IMR-90 (cell line): Measurements from ENCODE around the gene POLD4. TPM values are rescaled to one million over a fixed set of nuclear protein-coding genes. Genes with fewer than 3 reads are reported as not detected.

Experiments
- ATAC-seq: fragments of 200-7000 bp; cut with Tn5 transposase; 2 replicates; pipeline ENCODE4 v1.9.1; 2020; ENCODE audit warnings: low read depth, mild to moderate bottlenecking, moderate library complexity
- BruUV-seq: library from RNA; stranded (reverse); fragments of 400-500 nt; replicated peaks from 2 replicates; lab custom pipeline; 2021; lab: Mats Ljungman, UMichigan
- CTCF ChIA-PET: fragments of 300-600 bp; formaldehyde crosslinking; extraction: SDS; loops from one replicate; lab custom pipeline; 2021; ENCODE audit warnings: antibody characterized with exemption; lab: Yijun Ruan, JAX
- POLR2A ChIA-PET: fragments of 300-600 bp; sonication (Branson Sonifier 250); formaldehyde crosslinking; loops from one replicate; lab custom pipeline; 2022; ENCODE audit warnings: antibody characterized with exemption; ENCODE audit not compliant: unreplicated experiment; lab: Charles Lee
- DNase-seq: peaks from one replicate; pipeline ENCODE4 v3.0.0; 2013
- H2AFZ ChIP-seq: replicated peaks from 2 replicates; pipeline ENCODE3; 2013; ENCODE audit warnings: low read length, mild to moderate bottlenecking; ENCODE audit not compliant: poor library complexity
- H2AK5ac ChIP-seq: 2 replicates; pipeline ENCODE4 v1.6.1; 2013; ENCODE audit warnings: low read depth, low read length, inconsistent platforms
- H2AK9ac ChIP-seq: replicated peaks from 2 replicates; pipeline ENCODE3; 2013; ENCODE audit warnings: mild to moderate bottlenecking, low read depth, low read length, moderate library complexity; ENCODE audit not compliant: poor library complexity
- H2BK120ac ChIP-seq: 2 replicates; pipeline ENCODE4 v1.6.1; 2013; ENCODE audit warnings: low read depth, low read length, inconsistent platforms
- H2BK15ac ChIP-seq: 3 replicates; pipeline ENCODE4 v1.6.1; 2013; ENCODE audit warnings: low read depth, low read length, inconsistent platforms
- H2BK20ac ChIP-seq: 2 replicates; pipeline ENCODE4 v1.6.1; 2013; ENCODE audit warnings: low read depth, mild to moderate bottlenecking, inconsistent platforms, low read length, moderate library complexity
- H2BK5ac ChIP-seq: 2 replicates; pipeline ENCODE4 v1.6.1; 2013; ENCODE audit warnings: mild to moderate bottlenecking, low read depth, low read length, inconsistent platforms; ENCODE audit not compliant: poor library complexity, severe bottlenecking
- H3K14ac ChIP-seq: replicated peaks from 2 replicates; pipeline ENCODE4 v1.6.1; 2013; ENCODE audit warnings: low read depth, low read length, inconsistent platforms
- H3K18ac ChIP-seq: 2 replicates; pipeline ENCODE4 v1.6.1; 2013; ENCODE audit warnings: low read depth, low read length, control low read depth
- H3K23ac ChIP-seq: 2 replicates; pipeline ENCODE4 v1.6.1; 2013; ENCODE audit warnings: low read depth, low read length, inconsistent platforms
- H3K27ac ChIP-seq: 2 replicates; pipeline ENCODE4 v1.5.1; 2013; ENCODE audit warnings: mild to moderate bottlenecking, control low read depth, low read length; ENCODE audit not compliant: insufficient read depth
- H3K27me3 ChIP-seq: 2 replicates; pipeline ENCODE4 v1.6.1; 2013; ENCODE audit warnings: low read length; ENCODE audit not compliant: control insufficient read depth, insufficient read depth
- H3K36me3 ChIP-seq: 2 replicates; pipeline ENCODE4 v1.6.1; 2013; ENCODE audit warnings: low read length, mixed read lengths; ENCODE audit not compliant: control insufficient read depth, insufficient read depth
- H3K4ac ChIP-seq: 2 replicates; pipeline ENCODE4 v1.6.1; 2013; ENCODE audit warnings: low read depth, low read length, inconsistent platforms
- H3K4me1 ChIP-seq: 2 replicates; pipeline ENCODE4 v1.6.1; 2013; ENCODE audit warnings: low read length, mixed read lengths; ENCODE audit not compliant: control insufficient read depth, insufficient read depth
- H3K4me2 ChIP-seq: 2 replicates; pipeline ENCODE4 v1.6.1; 2013; ENCODE audit warnings: low read depth, mild to moderate bottlenecking, control low read depth, low read length, moderate library complexity
- H3K4me3 ChIP-seq: 2 replicates; pipeline ENCODE4 v1.5.1; 2013; ENCODE audit warnings: low read depth, mild to moderate bottlenecking, control low read depth, low read length, moderate library complexity; ENCODE audit not compliant: insufficient read depth
- H3K56ac ChIP-seq: 2 replicates; pipeline ENCODE4 v1.6.1; 2013; ENCODE audit warnings: low read length, inconsistent platforms; ENCODE audit not compliant: insufficient read depth; ENCODE audit errors: extremely low read depth
- H3K79me1 ChIP-seq, 2 experiments: 2 replicates each; pipeline ENCODE4 v1.6.1; 2013; ENCODE audit warnings: low read length in 2 of 2, inconsistent platforms in 1 of 2, low read depth in 1 of 2
- H3K9ac ChIP-seq: 2 replicates; pipeline ENCODE4 v1.6.1; 2013; ENCODE audit warnings: low read depth, low read length, control low read depth
- H3K9me1 ChIP-seq: 2 replicates; pipeline ENCODE4 v1.6.1; 2013; ENCODE audit warnings: low read length, inconsistent platforms; ENCODE audit not compliant: insufficient read depth
- H3K9me3 ChIP-seq: 2 replicates; pipeline ENCODE4 v1.6.1; 2013; ENCODE audit warnings: low read length; ENCODE audit not compliant: control insufficient read depth, insufficient read depth
- H4K20me1 ChIP-seq: 2 replicates; pipeline ENCODE4 v1.6.1; 2013; ENCODE audit warnings: low read length, inconsistent platforms; ENCODE audit not compliant: insufficient read depth
- H4K5ac ChIP-seq: 2 replicates; pipeline ENCODE4 v1.6.1; 2013; ENCODE audit warnings: mild to moderate bottlenecking, low read depth, low read length, control low read depth
- H4K8ac ChIP-seq, 2 experiments: 2 replicates each; pipeline ENCODE4 v1.6.1; 2013; ENCODE audit warnings: low read depth in 2 of 2, low read length in 2 of 2, control low read depth in 1 of 2, inconsistent platforms in 1 of 2
- H4K91ac ChIP-seq: 2 replicates; pipeline ENCODE4 v1.6.1; 2013; ENCODE audit warnings: low read depth, low read length, inconsistent platforms; ENCODE audit not compliant: insufficient read depth
- CEBPB ChIP-seq: IDR thresholded peaks from 2 replicates; pipeline ENCODE4 v1.6.1; 2012; ENCODE audit warnings: low read depth, low read length, improper control_type of control experiment
- CHD1 ChIP-seq: IDR thresholded peaks from 2 replicates; pipeline ENCODE4 v1.6.1; 2012; ENCODE audit warnings: low read depth, low read length, improper control_type of control experiment
- ELK1 ChIP-seq: fragments of 150-350 bp; IDR thresholded peaks from 2 replicates; pipeline ENCODE4 v1.6.1; 2016; ENCODE audit warnings: low read depth, mild to moderate bottlenecking, low read length, moderate library complexity, borderline replicate concordance
- FOS ChIP-seq: fragments of 150-350 bp; IDR thresholded peaks from 2 replicates; pipeline ENCODE4 v1.6.1; 2016; ENCODE audit warnings: low read depth, low read length
- MAZ ChIP-seq: IDR thresholded peaks from 2 replicates; pipeline ENCODE4 v1.6.1; 2012; ENCODE audit warnings: low read depth, mild to moderate bottlenecking, low read length, improper control_type of control experiment, moderate library complexity, borderline replicate concordance
- MXI1 ChIP-seq: IDR thresholded peaks from 2 replicates; pipeline ENCODE4 v1.6.1; 2012; ENCODE audit warnings: low read depth, mild to moderate bottlenecking, low read length, moderate library complexity, borderline replicate concordance
- NFE2L2 ChIP-seq: fragments of 150-350 bp; IDR thresholded peaks from 2 replicates; pipeline ENCODE4 v1.6.1; 2016; ENCODE audit warnings: low read depth, mild to moderate bottlenecking, low read length
- POLR2A ChIP-seq: IDR thresholded peaks from 2 replicates; pipeline ENCODE4 v1.6.1; 2012; ENCODE audit warnings: mild to moderate bottlenecking, low read depth, low read length
- RAD21 ChIP-seq: IDR thresholded peaks from 2 replicates; pipeline ENCODE4 v1.6.1; 2012; ENCODE audit warnings: low read length, improper control_type of control experiment
- RCOR1 ChIP-seq: IDR thresholded peaks from 2 replicates; pipeline ENCODE4 v1.6.1; 2012; ENCODE audit warnings: mild to moderate bottlenecking, low read length, improper control_type of control experiment; ENCODE audit not compliant: insufficient replicate concordance
- RFX5 ChIP-seq: IDR thresholded peaks from 2 replicates; pipeline ENCODE4 v1.8.0; 2012; ENCODE audit warnings: low read depth, mild to moderate bottlenecking, low read length, moderate library complexity
- SMC3 ChIP-seq: fragments of 150-350 bp; IDR thresholded peaks from 2 replicates; pipeline ENCODE4 v1.6.1; 2016; ENCODE audit warnings: low read depth, mild to moderate bottlenecking, antibody characterized with exemption, low read length, moderate library complexity
- WGBS, 2 experiments: methylation state at CpG; one replicate each; pipeline versions ENCODE4 v1.1.5 to v1.1.7; 2013; ENCODE audit warnings: missing lambda C conversion rate in 2 of 2; ENCODE audit not compliant: insufficient read length in 1 of 2; ENCODE audit errors: extremely low coverage in 2 of 2; 5-methylcytosine and 5-hydroxymethylcytosine counted together
- dilution Hi-C: fragments of 300-500 bp; cut with HindIII; formaldehyde crosslinking; loops from one replicate; pipeline ENCODE4 v1.14.3; 2018; ENCODE audit warnings: low sequenced_read_pairs; ENCODE audit not compliant: unreplicated experiment
- in situ Hi-C: fragments of 300-500 bp; cut with MboI; formaldehyde crosslinking; loops from 3 replicates; pipeline ENCODE4 v1.14.3; 2019; ENCODE audit warnings: low sequenced_read_pairs, inconsistent platforms, mixed read lengths
- intact Hi-C: fragments of 100-400 bp; cut with micrococcal nuclease; formaldehyde crosslinking; loops from 2 replicates; pipeline ENCODE4 v1.10.0; 2022
- polyA plus RNA-seq, 3 experiments: library from polyadenylated mRNA; depleted of rRNA; stranded (reverse); fragments of >200 nt; gene quantifications; 2 replicates each; pipeline ENCODE4 v1.2.3, GENCODE V29; 2012; ENCODE audit warnings: low replicate concordance in 1 of 3
- total RNA-seq: library from RNA; depleted of rRNA; stranded (reverse); fragments of >200 nt; gene quantifications from 2 replicates; pipeline ENCODE4 v1.2.3, GENCODE V29; 2012
- TF ChIP-seq, protein P1 (sequence below): fragments of 150-350 bp; IDR thresholded peaks from 2 replicates; pipeline ENCODE4 v1.6.1; 2017; ENCODE audit warnings: mild to moderate bottlenecking, antibody characterized with exemption, low read length, low read depth
- TF ChIP-seq, protein P2 (sequence below): conservative IDR thresholded peaks from 2 replicates; pipeline ENCODE4 v1.5.1; 2012; ENCODE audit warnings: mild to moderate bottlenecking, low read depth, low read length, improper control_type of control experiment

POLD4 gene
- total and polyA plus RNA-seq, 2 of the 4 experiments (the other 2 are of a cell fraction): 46.4 to 133 TPM

- Histone ChIP-seq H2AK9ac (peak overlapping the region; percentile 95), H3K36me3 (peaks cover 3% of the 10 kb centered on the region; the same call in 1 of the 2 replicates), H3K23ac (peak overlapping the region; percentile 86), H4K8ac (peak overlapping the region; percentile 82 to 89), H3K9me3 (no peaks in the 10 kb centered on the region), H4K91ac (peak overlapping the region; percentile 96), H2BK20ac (peak overlapping the region; percentile 87), H2BK15ac (peak overlapping the region; percentile 96), H3K79me1 (peaks cover 0 to 27% of the 10 kb centered on the region in 2 experiments; a peak in 3 of 4 replicates), H2BK5ac (peak overlapping the region; percentile 93), H2AK5ac (peak overlapping the region; percentile 96), H2AFZ (peak overlapping the region; percentile 75), H3K4me2 (peak overlapping the region; percentile 32), H3K9ac (peak overlapping the region; percentile 55), H3K18ac (peak overlapping the region; percentile 75), H4K20me1 (peaks cover 23% of the 10 kb centered on the region), H3K14ac (peak overlapping the region; percentile 35), H3K27ac (peak overlapping the region; percentile 94), H3K27me3 (no peaks in the 10 kb centered on the region), H3K56ac (peak overlapping the region; percentile 78), H3K4me1 (peaks cover 42% of the 10 kb centered on the region), H2BK120ac (peak overlapping the region; percentile 93), H3K9me1 (peaks cover 20% of the 10 kb centered on the region), H4K5ac (peak overlapping the region; percentile 78), H3K4ac (peak overlapping the region; percentile 96), H3K4me3 (no peak overlapping the region)
- no peak for DNase-seq
- peak; percentile 0; the same call in 1 of the 2 replicates for ATAC-seq
- CTCF ChIA-PET: interaction anchor here (0.6 to 1.1 kb wide), 3 partner anchors 13 to 110 kb away, joined by 3 to 4 read pairs (median 4); no protein-coding TSS in a partner anchor
- WGBS, 2 experiments: no CpG with 5 or more reads among the region's 9 CpGs
- intact Hi-C loops: no loop called here
- BruUV-seq: no TSS peak
- dilution Hi-C loops: no loop called here
- in situ Hi-C loops: no loop called here
- POLR2A ChIA-PET: interaction anchor here (0.6 to 1.7 kb wide), 3 partner anchors 22 to 53 kb away, joined by 7 to 11 read pairs (median 9); partner anchors contain the start of gene POLD4
- TF ChIP-seq CEBPB (no peak), RAD21 (no peak), FOS (no peak), SMC3 (no peak), RCOR1 (no peak), MXI1 (no peak), NFE2L2 (no peak), POLR2A (no peak), MAZ (no peak), RFX5 (no peak), CHD1 (no peak), ELK1 (no peak)
- TF ChIP-seq, protein P1, sequence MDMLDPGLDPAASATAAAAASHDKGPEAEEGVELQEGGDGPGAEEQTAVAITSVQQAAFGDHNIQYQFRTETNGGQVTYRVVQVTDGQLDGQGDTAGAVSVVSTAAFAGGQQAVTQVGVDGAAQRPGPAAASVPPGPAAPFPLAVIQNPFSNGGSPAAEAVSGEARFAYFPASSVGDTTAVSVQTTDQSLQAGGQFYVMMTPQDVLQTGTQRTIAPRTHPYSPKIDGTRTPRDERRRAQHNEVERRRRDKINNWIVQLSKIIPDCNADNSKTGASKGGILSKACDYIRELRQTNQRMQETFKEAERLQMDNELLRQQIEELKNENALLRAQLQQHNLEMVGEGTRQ: no peak
- TF ChIP-seq, protein P2, sequence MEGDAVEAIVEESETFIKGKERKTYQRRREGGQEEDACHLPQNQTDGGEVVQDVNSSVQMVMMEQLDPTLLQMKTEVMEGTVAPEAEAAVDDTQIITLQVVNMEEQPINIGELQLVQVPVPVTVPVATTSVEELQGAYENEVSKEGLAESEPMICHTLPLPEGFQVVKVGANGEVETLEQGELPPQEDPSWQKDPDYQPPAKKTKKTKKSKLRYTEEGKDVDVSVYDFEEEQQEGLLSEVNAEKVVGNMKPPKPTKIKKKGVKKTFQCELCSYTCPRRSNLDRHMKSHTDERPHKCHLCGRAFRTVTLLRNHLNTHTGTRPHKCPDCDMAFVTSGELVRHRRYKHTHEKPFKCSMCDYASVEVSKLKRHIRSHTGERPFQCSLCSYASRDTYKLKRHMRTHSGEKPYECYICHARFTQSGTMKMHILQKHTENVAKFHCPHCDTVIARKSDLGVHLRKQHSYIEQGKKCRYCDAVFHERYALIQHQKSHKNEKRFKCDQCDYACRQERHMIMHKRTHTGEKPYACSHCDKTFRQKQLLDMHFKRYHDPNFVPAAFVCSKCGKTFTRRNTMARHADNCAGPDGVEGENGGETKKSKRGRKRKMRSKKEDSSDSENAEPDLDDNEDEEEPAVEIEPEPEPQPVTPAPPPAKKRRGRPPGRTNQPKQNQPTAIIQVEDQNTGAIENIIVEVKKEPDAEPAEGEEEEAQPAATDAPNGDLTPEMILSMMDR: no peak
These were observed 21.4 kb upstream of the POLD4 start for GRCh38 chr11:67374571-67375281.
